Peyer's patch (tissue), 4 donors: ENCODE data around the gene R3HDM2.
A peak's percentile ranks its signal among the peaks of the same experiment; 100 is the strongest.

Experiments
- CTCF ChIP-seq, 6 experiments: fragments of 450-650 bp in 4 of 6; fragments of 200-600 bp in 2 of 6; sonication (generic) in 1 of 6; IDR thresholded peaks; one replicate each; pipeline ENCODE4 v1.5.1; 2017 to 2019; ENCODE audit warnings: antibody characterized with exemption in 6 of 6, mild to moderate bottlenecking in 3 of 6, moderate library complexity in 1 of 6
- POLR2A ChIP-seq, 2 donors: fragments of 450-650 bp; IDR thresholded peaks; one replicate each; pipeline ENCODE4 v1.5.1; 2017; ENCODE audit warnings: antibody characterized with exemption in 2 of 2, mild to moderate bottlenecking in 2 of 2, moderate library complexity in 2 of 2

- TF ChIP-seq CTCF (IDR thresholded peaks at IDR 0.05) (no peak), POLR2A (IDR thresholded peaks at IDR 0.05) (peak in 1 of 2 donors; percentile 23)
These were observed 201.0 kb downstream of the R3HDM2 start, which contains the start of gene SHMT2 for GRCh38 chr12:57229634-57230380.
